Measurements from ENCODE around the gene HTR3D. TPM values are rescaled to one million over a fixed set of nuclear protein-coding genes. Genes with fewer than 3 reads are reported as not detected.

The HTR3D gene
- total RNA-seq, 1 donor: not detected

DNA sequence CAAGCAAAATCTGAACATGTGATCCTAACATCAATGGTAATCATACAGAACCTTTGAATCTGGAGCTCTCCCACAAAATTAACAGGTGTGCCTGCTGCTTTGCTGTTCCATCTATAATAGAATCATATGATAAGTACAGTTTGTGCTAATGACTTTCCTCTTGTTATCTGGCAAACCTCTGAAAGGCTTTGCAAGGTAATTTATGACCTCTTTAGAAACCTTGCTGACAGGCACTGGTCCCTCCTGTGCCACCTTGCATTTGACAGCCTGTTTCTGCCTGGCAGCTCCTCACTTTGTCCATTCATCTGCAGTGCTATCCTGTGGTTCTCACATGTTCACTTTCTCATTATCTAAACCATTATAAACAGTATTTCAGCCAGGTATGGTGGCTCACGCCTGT lies 11.1 kb downstream of the HTR3D start:
- H3K79me2 ChIP-seq (ENCODE audit: insufficient read depth, low read length): no peaks in the 10 kb centered on the region
- no peaks in the 10 kb centered on the region for H4K20me1 ChIP-seq (ENCODE audit: insufficient read depth, low read length)
- no peak overlapping the region for H2AFZ ChIP-seq (ENCODE audit: low read length)
- no peak for TF ChIP-seq CTCF (IDR thresholded peaks at IDR 0.05; ENCODE audit: extremely low read depth, low read depth, low read length)
- no peak overlapping the region for H3K27ac ChIP-seq (ENCODE audit: low read depth, low read length)
- no peaks in the 10 kb centered on the region for H3K4me1 ChIP-seq (ENCODE audit: insufficient read depth, low read length)
- no peak overlapping the region for H3K4me2 ChIP-seq (ENCODE audit: insufficient read depth, low read length)
- H3K4me3 ChIP-seq (ENCODE audit: insufficient read depth, low read length): no peak overlapping the region
- H3K27me3 ChIP-seq (ENCODE audit: insufficient read depth, low read length): peaks cover 6% of the 10 kb centered on the region
- no peaks in the 10 kb centered on the region for H3K9me3 ChIP-seq (ENCODE audit: low read depth, low read length)
- DNase-seq (ENCODE audit: insufficient read length, low spot score, missing footprints): no peak
- H3K36me3 ChIP-seq (ENCODE audit: insufficient read depth, low read length): no peaks in the 10 kb centered on the region

DNA sequence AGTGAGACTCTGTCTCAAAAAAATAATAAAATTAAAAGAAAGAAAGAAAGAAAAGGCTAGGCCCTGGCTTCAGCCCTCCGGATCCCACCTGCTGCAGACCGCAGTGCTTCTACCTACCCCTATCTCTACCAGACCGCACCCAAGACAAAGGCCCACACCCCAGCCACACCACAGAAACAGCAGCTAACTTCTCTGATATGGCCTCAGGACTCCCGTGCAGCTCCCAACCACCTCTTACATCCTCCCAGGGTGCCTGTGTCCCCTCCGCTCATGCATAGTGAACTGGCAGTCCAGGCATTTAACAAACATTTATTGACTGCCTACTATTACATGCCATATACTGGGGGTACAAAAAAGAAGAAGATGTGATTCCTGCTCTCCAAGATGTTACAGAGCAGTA lies 14.5 kb downstream of the HTR3D start:
- H3K36me3 ChIP-seq (ENCODE audit: insufficient read depth, low read length): no peaks in the 10 kb centered on the region
- no peaks in the 10 kb centered on the region for H3K4me1 ChIP-seq (ENCODE audit: insufficient read depth, low read length)
- no peak for TF ChIP-seq CTCF (IDR thresholded peaks at IDR 0.05; ENCODE audit: extremely low read depth, low read depth, low read length)
- H3K4me2 ChIP-seq (ENCODE audit: insufficient read depth, low read length): no peak overlapping the region
- H4K20me1 ChIP-seq (ENCODE audit: insufficient read depth, low read length): no peaks in the 10 kb centered on the region
- no peaks in the 10 kb centered on the region for H3K79me2 ChIP-seq (ENCODE audit: insufficient read depth, low read length)
- no peak for DNase-seq (ENCODE audit: insufficient read length, low spot score, missing footprints)
- peaks cover 8% of the 10 kb centered on the region for H3K27me3 ChIP-seq (ENCODE audit: insufficient read depth, low read length)
- no peak overlapping the region for H3K27ac ChIP-seq (ENCODE audit: low read depth, low read length)
- H3K9me3 ChIP-seq (ENCODE audit: low read depth, low read length): no peaks in the 10 kb centered on the region
- no peak overlapping the region for H2AFZ ChIP-seq (ENCODE audit: low read length)
- H3K4me3 ChIP-seq (ENCODE audit: insufficient read depth, low read length): no peak overlapping the region

- Histone ChIP-seq H3K27me3 (ENCODE audit: insufficient read depth, low read length) (peaks cover 16% of the 10 kb centered on the region), H3K27ac (ENCODE audit: low read depth, low read length) (no peak overlapping the region), H3K9me3 (ENCODE audit: low read depth, low read length) (no peaks in the 10 kb centered on the region), H2AFZ (ENCODE audit: low read length) (no peak overlapping the region), H3K4me2 (ENCODE audit: insufficient read depth, low read length) (no peak overlapping the region), H3K79me2 (ENCODE audit: insufficient read depth, low read length) (no peaks in the 10 kb centered on the region), H4K20me1 (ENCODE audit: insufficient read depth, low read length) (no peaks in the 10 kb centered on the region), H3K4me3 (ENCODE audit: insufficient read depth, low read length) (no peak overlapping the region), H3K4me1 (ENCODE audit: insufficient read depth, low read length) (no peaks in the 10 kb centered on the region), H3K36me3 (ENCODE audit: insufficient read depth, low read length) (no peaks in the 10 kb centered on the region)
- TF ChIP-seq CTCF (IDR thresholded peaks at IDR 0.05; ENCODE audit: extremely low read depth, low read depth, low read length): no peak
- DNase-seq (ENCODE audit: insufficient read length, low spot score, missing footprints): no peak
These were observed 18.8 kb downstream of the HTR3D start for GRCh38 chr3:184050217-184050847.

DNA sequence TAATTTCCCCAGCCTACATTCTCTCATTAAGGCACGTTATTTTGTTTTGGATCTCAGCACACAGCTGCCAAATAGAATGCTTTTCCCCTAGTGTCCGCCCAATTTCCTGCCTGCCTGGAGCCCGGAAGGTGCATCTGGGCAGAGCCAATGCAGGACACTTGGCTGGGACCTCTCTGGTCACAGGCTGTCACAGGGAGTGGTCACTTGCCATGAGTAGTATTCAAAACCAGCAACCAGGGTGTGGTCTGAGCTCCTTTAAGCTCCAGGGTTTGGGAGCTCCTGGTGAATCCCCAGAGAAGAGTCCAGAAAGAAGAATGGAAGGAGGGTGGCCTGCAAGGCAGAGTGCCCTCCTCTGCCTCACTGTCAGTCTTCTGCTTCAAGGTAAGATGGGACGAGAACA lies 21.2 kb downstream of the HTR3D start, which contains the start of gene HTR3C:
Gene HTR3C (plus strand): TSS at position 281 of the 400 bp plus-strand sequence. CDS start 34 bp downstream, at position 315.
- no peak for TF ChIP-seq CTCF (IDR thresholded peaks at IDR 0.05; ENCODE audit: extremely low read depth, low read depth, low read length)
- Histone ChIP-seq H3K4me1 (ENCODE audit: insufficient read depth, low read length) (no peaks in the 10 kb centered on the region), H2AFZ (ENCODE audit: low read length) (no peak within 1 kb of the TSS), H3K4me2 (ENCODE audit: insufficient read depth, low read length) (no peak within 1 kb of the TSS), H3K4me3 (ENCODE audit: insufficient read depth, low read length) (no peak within 1 kb of the TSS), H3K9me3 (ENCODE audit: low read depth, low read length) (no peaks in the 10 kb centered on the region), H3K27ac (ENCODE audit: low read depth, low read length) (no peak within 1 kb of the TSS), H3K27me3 (ENCODE audit: insufficient read depth, low read length) (peaks cover 19% of the 10 kb centered on the region), H4K20me1 (ENCODE audit: insufficient read depth, low read length) (no peaks in the 10 kb centered on the region), H3K79me2 (ENCODE audit: insufficient read depth, low read length) (no peaks in the 10 kb centered on the region), H3K36me3 (ENCODE audit: insufficient read depth, low read length) (no peaks in the 10 kb centered on the region)
- DNase-seq (ENCODE audit: insufficient read length, low spot score, missing footprints): no peak
